Endothelial cell (in vitro differentiated cells): ENCODE results near the gene HOXA3. TPM values are rescaled to one million over a fixed set of nuclear protein-coding genes. Genes with fewer than 3 reads are reported as not detected.

Source experiments
- DNase-seq: peaks from one replicate; pipeline ENCODE4 v3.0.0; 2021; ENCODE audit warnings: low spot score
- H3K27ac Mint-ChIP-seq: one replicate; pipeline ENCODE4 v1.8.0; 2021; ENCODE audit warnings: mixed read lengths, inconsistent platforms; ENCODE audit not compliant: unreplicated experiment
- H3K27me3 Mint-ChIP-seq: one replicate; pipeline ENCODE4 v1.8.0; 2021; ENCODE audit warnings: mild to moderate bottlenecking, moderate library complexity, mixed read lengths, inconsistent platforms; ENCODE audit not compliant: unreplicated experiment
- H3K36me3 Mint-ChIP-seq: one replicate; pipeline ENCODE4 v1.8.0; 2021; ENCODE audit warnings: mild to moderate bottlenecking, low read depth, mixed read lengths, inconsistent platforms; ENCODE audit not compliant: unreplicated experiment
- H3K4me1 Mint-ChIP-seq: one replicate; pipeline ENCODE4 v1.8.0; 2021; ENCODE audit warnings: mild to moderate bottlenecking, mixed read lengths, inconsistent platforms; ENCODE audit not compliant: unreplicated experiment
- H3K4me3 Mint-ChIP-seq: one replicate; pipeline ENCODE4 v1.8.0; 2021; ENCODE audit warnings: mild to moderate bottlenecking, mixed read lengths, inconsistent platforms; ENCODE audit not compliant: unreplicated experiment
- H3K9me3 Mint-ChIP-seq: one replicate; pipeline ENCODE4 v1.8.0; 2021; ENCODE audit warnings: mixed read lengths, inconsistent platforms; ENCODE audit not compliant: unreplicated experiment
- total RNA-seq: library from RNA; stranded (reverse); fragmentation: NEBNext Ultra II Directional; extraction: Animal tissue kit (Norgen Biotek cat#: 25700); gene quantifications from one replicate; pipeline ENCODE4 v1.2.1, GENCODE V29; 2021; ENCODE audit not compliant: unreplicated experiment
- TF ChIP-seq, protein P1 (sequence below): fragments of 200-600 bp; sonication (generic); IDR thresholded peaks from one replicate; pipeline ENCODE4 v1.5.0; 2021; ENCODE audit warnings: antibody characterized with exemption; ENCODE audit not compliant: unreplicated experiment

Gene HOXA3
- total RNA-seq, 1 donor from 2014 or later, result 0.13 TPM

DNA sequence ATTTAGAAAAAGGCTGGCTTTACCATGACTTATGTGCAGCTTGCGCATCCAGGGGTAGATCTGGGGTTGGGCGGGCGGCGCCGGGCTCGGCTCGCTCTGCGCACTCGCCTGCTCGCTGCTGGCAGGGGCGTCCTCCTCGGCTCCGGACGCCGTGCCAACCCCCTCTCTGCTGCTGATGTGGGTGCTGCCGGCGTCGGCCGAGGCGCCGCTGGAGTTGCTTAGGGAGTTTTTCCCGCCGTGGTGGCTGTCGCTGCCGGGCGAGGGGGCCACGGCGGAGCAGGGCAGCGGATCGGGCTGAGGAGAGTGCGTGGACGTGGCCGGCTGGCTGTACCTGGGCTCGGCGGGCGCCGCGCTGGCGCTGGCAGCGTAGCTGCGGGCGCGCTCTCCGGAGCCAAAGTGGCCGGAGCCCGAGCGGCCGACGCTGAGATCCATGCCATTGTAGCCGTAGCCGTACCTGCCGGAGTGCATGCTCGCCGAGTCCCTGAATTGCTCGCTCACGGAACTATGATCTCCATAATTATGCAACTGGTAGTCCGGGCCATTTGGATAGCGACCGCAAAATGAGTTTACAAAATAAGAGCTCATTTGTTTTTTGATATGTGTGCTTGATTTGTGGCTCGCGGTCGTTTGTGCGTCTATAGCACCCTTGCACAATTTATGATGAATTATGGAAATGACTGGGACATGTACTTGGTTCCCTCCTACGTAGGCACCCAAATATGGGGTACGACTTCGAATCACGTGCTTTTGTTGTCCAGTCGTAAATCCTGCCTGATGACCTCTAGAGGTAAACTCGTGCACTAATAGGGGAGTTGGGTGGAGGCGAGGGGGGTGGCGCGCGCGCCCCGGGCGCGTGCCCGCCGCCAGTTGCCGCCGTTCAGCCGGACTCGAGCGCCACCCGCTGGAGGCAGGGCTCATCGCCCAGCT, 9.1 kb downstream of the HOXA3 start, which contains the start of gene HOXA5:
Gene HOXA5, minus strand, starts transcription at position 659 of the 927 bp plus-strand sequence. Its CDS starts 74 bp downstream, at position 585.
- H3K27me3 Mint-ChIP-seq, result peaks cover 42% of the 10 kb centered on the region
- H3K36me3 Mint-ChIP-seq, result peaks cover 8% of the 10 kb centered on the region

DNA sequence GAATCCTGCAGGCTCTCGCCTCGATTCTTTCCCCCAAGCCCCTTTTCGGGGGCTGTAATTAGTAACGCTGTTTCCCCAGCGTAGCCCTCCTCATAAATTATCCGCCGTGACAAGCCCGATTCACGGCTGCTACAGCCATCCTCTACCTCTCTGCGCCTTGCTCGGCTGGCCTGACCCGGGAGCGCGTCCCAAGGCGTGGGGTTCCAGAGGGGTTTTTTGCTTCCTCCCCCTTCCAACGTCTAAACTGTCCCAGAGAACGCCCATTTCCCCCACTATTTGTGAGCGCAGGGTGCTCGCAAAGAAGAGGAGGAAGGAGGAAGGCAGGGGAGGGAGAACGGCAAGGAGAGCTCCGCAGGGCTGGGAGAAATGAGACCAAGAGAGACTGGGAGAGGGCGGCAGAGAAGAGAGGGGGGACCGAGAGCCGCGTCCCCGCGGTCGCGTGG, 9.8 kb downstream of the HOXA3 start:
- TF ChIP-seq, protein P1, sequence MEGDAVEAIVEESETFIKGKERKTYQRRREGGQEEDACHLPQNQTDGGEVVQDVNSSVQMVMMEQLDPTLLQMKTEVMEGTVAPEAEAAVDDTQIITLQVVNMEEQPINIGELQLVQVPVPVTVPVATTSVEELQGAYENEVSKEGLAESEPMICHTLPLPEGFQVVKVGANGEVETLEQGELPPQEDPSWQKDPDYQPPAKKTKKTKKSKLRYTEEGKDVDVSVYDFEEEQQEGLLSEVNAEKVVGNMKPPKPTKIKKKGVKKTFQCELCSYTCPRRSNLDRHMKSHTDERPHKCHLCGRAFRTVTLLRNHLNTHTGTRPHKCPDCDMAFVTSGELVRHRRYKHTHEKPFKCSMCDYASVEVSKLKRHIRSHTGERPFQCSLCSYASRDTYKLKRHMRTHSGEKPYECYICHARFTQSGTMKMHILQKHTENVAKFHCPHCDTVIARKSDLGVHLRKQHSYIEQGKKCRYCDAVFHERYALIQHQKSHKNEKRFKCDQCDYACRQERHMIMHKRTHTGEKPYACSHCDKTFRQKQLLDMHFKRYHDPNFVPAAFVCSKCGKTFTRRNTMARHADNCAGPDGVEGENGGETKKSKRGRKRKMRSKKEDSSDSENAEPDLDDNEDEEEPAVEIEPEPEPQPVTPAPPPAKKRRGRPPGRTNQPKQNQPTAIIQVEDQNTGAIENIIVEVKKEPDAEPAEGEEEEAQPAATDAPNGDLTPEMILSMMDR, result no peak
- H3K36me3 Mint-ChIP-seq, result peaks cover 8% of the 10 kb centered on the region
- H3K27me3 Mint-ChIP-seq, result peaks cover 39% of the 10 kb centered on the region
- H3K27ac Mint-ChIP-seq, result no peak overlapping the region
- H3K4me1 Mint-ChIP-seq, result peaks cover 25% of the 10 kb centered on the region
- no peak for DNase-seq
- no peaks in the 10 kb centered on the region for H3K9me3 Mint-ChIP-seq
- peak overlapping the region; percentile 91 for H3K4me3 Mint-ChIP-seq

More for the DNA sequence above, 9.1 kb downstream of the HOXA3 start, which contains the start of gene HOXA5:
- peak within 1 kb of the TSS; percentile 91 for H3K4me3 Mint-ChIP-seq
- TF ChIP-seq, protein P1, result peak; percentile 90
- peaks cover 28% of the 10 kb centered on the region for H3K4me1 Mint-ChIP-seq
- no peaks in the 10 kb centered on the region for H3K9me3 Mint-ChIP-seq
- DNase-seq, result peak; percentile 86
- no peak within 1 kb of the TSS for H3K27ac Mint-ChIP-seq

DNA sequence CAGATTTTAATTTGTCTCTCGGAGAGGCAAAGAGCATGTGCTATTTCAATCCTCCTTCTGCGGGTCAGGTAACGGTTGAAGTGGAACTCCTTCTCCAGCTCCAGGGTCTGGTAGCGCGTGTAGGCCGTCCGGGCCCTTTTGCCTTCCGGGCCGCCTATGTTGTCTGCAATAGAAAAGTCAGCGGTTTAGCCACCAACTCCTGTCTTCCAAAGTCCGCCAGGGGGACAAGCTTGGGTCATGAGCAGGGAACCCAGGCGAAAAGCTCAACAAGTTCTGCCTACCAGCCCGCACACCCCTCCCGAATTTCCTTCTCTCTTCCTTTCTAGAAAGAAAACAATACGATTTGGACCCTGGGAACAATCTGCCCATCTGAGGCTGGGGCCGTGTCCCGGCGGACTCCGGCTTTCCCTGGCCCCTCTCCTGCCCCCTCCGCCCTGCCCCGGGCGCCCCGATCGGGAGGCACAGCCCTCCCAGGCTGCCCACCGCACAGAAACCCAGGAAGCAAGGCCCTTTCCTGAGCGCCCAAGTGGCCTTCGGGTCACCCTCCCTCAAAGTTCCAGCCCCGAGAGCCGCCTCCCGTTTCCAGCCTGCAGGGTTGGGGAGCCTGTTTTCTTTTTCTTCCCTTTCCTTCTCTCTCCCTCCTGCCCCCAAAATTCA, 10.3 kb downstream of the HOXA3 start:
- peak overlapping the region; percentile 91 for H3K4me3 Mint-ChIP-seq
- peaks cover 8% of the 10 kb centered on the region for H3K36me3 Mint-ChIP-seq
- TF ChIP-seq, protein P1, result no peak
- peak; percentile 43 for DNase-seq
- peaks cover 35% of the 10 kb centered on the region for H3K27me3 Mint-ChIP-seq
- H3K9me3 Mint-ChIP-seq, result no peaks in the 10 kb centered on the region
- peaks cover 23% of the 10 kb centered on the region for H3K4me1 Mint-ChIP-seq
- no peak overlapping the region for H3K27ac Mint-ChIP-seq

DNA sequence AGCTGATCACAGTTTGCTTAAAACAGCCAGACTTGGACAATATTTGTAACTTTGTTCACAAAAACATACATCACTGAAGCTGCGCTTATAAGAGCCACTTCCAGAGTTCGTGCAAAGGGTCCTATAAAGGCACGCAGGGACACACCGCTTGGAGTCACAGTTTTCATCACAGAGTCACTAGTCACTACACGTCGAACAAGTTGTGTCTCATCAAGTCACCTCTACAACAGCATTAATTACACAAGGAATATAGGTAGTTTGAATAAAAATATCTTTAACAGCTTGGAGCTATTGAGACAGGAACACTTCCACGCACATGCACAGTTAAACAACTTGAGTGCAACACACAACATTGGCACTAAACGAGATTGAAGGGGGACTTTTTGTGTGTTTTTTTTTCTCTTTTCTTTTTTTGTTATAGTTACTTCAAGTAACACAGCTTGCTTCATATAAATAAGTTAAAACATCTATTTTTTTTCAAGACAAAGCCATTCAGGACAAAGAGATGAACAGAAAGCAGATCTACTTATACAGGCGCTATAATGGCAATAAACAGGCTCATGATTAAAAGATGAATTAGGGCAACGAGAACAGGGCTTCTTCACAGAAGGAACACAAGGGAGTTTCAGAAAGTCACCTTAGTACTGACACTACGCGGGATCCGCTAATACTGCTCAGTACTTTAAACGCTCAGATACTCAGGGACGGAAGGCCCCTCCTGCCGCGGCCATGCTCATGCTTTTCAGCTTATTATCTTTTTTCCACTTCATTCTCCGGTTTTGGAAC, 11.1 kb downstream of the HOXA3 start:
- Mint-ChIP-seq H3K9me3 (no peaks in the 10 kb centered on the region), H3K27ac (no peak overlapping the region), H3K27me3 (peaks cover 30% of the 10 kb centered on the region), H3K4me1 (peaks cover 29% of the 10 kb centered on the region), H3K4me3 (peak overlapping the region; percentile 72), H3K36me3 (peaks cover 8% of the 10 kb centered on the region)
- TF ChIP-seq, protein P1, result no peak
- DNase-seq, result no peak
